HepG2 (cell line): ENCODE data around the gene CCN2. TPM values are rescaled to one million over a fixed set of nuclear protein-coding genes. Genes with fewer than 3 reads are reported as not detected.

Experiments
- ATM ChIP-seq: fragments of 450-650 bp; IDR thresholded peaks from 2 replicates; pipeline ENCODE4 v1.7.1; 2017; ENCODE audit warnings: mild to moderate bottlenecking, borderline replicate concordance
- CEBPG ChIP-seq: IDR thresholded peaks from 2 replicates; pipeline ENCODE4 v1.6.1; 2016
- GABPA ChIP-seq, 2 experiments: IDR thresholded peaks; 2 replicates each; pipeline ENCODE4 v1.6.1; 2011 to 2016; ENCODE audit warnings: low read depth in 2 of 2, low read length in 1 of 2, missing biosample characterization in 1 of 2, missing genetic modification characterization in 1 of 2
- POLR2G ChIP-seq: fragments of 200-400 bp; formaldehyde crosslinking; IDR thresholded peaks from 2 replicates; pipeline ENCODE4 v1.6.1; 2018; ENCODE audit warnings: mild to moderate bottlenecking, low read depth, low read length, moderate library complexity
- RFX5 ChIP-seq: IDR thresholded peaks from 2 replicates; pipeline ENCODE4 v1.6.1; 2011; ENCODE audit warnings: low read depth, low read length, improper control_type of control experiment
- SRF ChIP-seq: IDR thresholded peaks from 2 replicates; pipeline ENCODE4 v1.6.1; 2011; ENCODE audit warnings: mild to moderate bottlenecking, low read depth, low read length, moderate library complexity
- TEAD3 ChIP-seq: optimal IDR thresholded peaks from 2 replicates; pipeline ENCODE3; 2016; ENCODE audit warnings: borderline replicate concordance
- THYN1 ChIP-seq: sonication (generic); formaldehyde crosslinking; IDR thresholded peaks from 2 replicates; pipeline ENCODE4 v1.8.1; 2023; ENCODE audit warnings: low read depth, mild to moderate bottlenecking, moderate library complexity, missing genetic modification reagents, borderline replicate concordance
- TRIM24 ChIP-seq: sonication (generic); formaldehyde crosslinking; IDR thresholded peaks from 2 replicates; pipeline ENCODE4 v1.8.0; 2022; ENCODE audit warnings: mild to moderate bottlenecking, missing genetic modification reagents
- ZC3H13 ChIP-seq: sonication (generic); formaldehyde crosslinking; IDR thresholded peaks from 2 replicates; pipeline ENCODE4 v1.8.1; 2023; ENCODE audit warnings: mild to moderate bottlenecking, missing genetic modification reagents, moderate library complexity
- ZFP36 ChIP-seq: fragments of 150-350 bp; IDR thresholded peaks from 2 replicates; pipeline ENCODE4 v1.6.1; 2018; ENCODE audit warnings: borderline replicate concordance, low read length, low read depth; ENCODE audit not compliant: partially characterized antibody
- ZNF10 ChIP-seq: sonication (generic); formaldehyde crosslinking; IDR thresholded peaks from 2 replicates; pipeline ENCODE4 v1.4.0; 2020; ENCODE audit warnings: mild to moderate bottlenecking, low read depth, missing genetic modification reagents, borderline replicate concordance
- ZNF207 ChIP-seq: fragments of 450-650 bp; IDR thresholded peaks from 2 replicates; pipeline ENCODE4 v1.6.1; 2016; ENCODE audit warnings: antibody characterized with exemption, borderline replicate concordance
- ZNF263 ChIP-seq: sonication (generic); formaldehyde crosslinking; IDR thresholded peaks from 2 replicates; pipeline ENCODE4 v1.4.0; 2020; ENCODE audit warnings: missing genetic modification reagents
- ZNF331 ChIP-seq: sonication (generic); formaldehyde crosslinking; IDR thresholded peaks from 2 replicates; pipeline ENCODE4 v1.4.0; 2020; ENCODE audit warnings: missing genetic modification reagents
- ZNF563 ChIP-seq: sonication (generic); formaldehyde crosslinking; IDR thresholded peaks from 2 replicates; pipeline ENCODE4 v1.8.0; 2022; ENCODE audit warnings: mild to moderate bottlenecking, moderate library complexity, missing genetic modification reagents
- ZNF569 ChIP-seq: sonication (generic); formaldehyde crosslinking; IDR thresholded peaks from 2 replicates; pipeline ENCODE4 v1.5.0; 2020; ENCODE audit warnings: mild to moderate bottlenecking, missing genetic modification reagents, moderate library complexity, borderline replicate concordance
- ZNF629 ChIP-seq: sonication (generic); formaldehyde crosslinking; conservative IDR thresholded peaks from 2 replicates; pipeline ENCODE4 v1.5.0; 2020; ENCODE audit warnings: missing genetic modification reagents
- ZNF749 ChIP-seq: sonication (generic); formaldehyde crosslinking; IDR thresholded peaks from 2 replicates; pipeline ENCODE4 v1.8.0; 2022; ENCODE audit warnings: mild to moderate bottlenecking, missing genetic modification reagents, moderate library complexity, borderline replicate concordance
- ZNF891 ChIP-seq: sonication (generic); formaldehyde crosslinking; IDR thresholded peaks from 2 replicates; pipeline ENCODE4 v1.5.0; 2020; ENCODE audit warnings: mild to moderate bottlenecking, missing genetic modification reagents
- polyA plus RNA-seq, 8 experiments: library from polyadenylated mRNA; depleted of rRNA in 3 of 8; stranded (reverse) in 7 of 8; unstranded in 1 of 8; fragments of >200 nt; fragmentation: Illumina TruSeq in 4 of 8; extraction: Trizol in 4 of 8; gene quantifications; 2 replicates each; pipeline versions ENCODE4 v1.2.1 to v1.2.3, GENCODE V29; 2011 to 2016; ENCODE audit warnings: low read depth in 4 of 8, missing spikeins in 1 of 8, mixed read lengths in 1 of 8; ENCODE audit not compliant: insufficient read depth in 1 of 8
- total RNA-seq, 5 experiments: library from RNA; depleted of rRNA; stranded (reverse); fragments of >200 nt; fragmentation: Illumina TruSeq; extraction: Trizol; gene quantifications; 2 replicates each; pipeline ENCODE4 v1.2.3, GENCODE V29; 2016; ENCODE audit warnings: low read depth in 1 of 5
- TF ChIP-seq, protein P1 (sequence below): sonication (generic); formaldehyde crosslinking; IDR thresholded peaks from 2 replicates; pipeline ENCODE4 v1.5.1; 2020; ENCODE audit warnings: missing genetic modification reagents, mild to moderate bottlenecking, borderline replicate concordance
- TF ChIP-seq, protein P2 (sequence below): sonication (generic); formaldehyde crosslinking; IDR thresholded peaks from 2 replicates; pipeline ENCODE4 v1.4.0; 2020; ENCODE audit warnings: missing genetic modification reagents, borderline replicate concordance
- TF ChIP-seq, protein P3 (sequence below): IDR thresholded peaks from 2 replicates; pipeline ENCODE4 v1.6.1; 2016; ENCODE audit warnings: mild to moderate bottlenecking, missing biosample characterization, missing genetic modification reagents
- TF ChIP-seq, protein P4 (sequence below): sonication (generic); formaldehyde crosslinking; IDR thresholded peaks from 2 replicates; pipeline ENCODE4 v1.4.0; 2020; ENCODE audit warnings: mild to moderate bottlenecking, missing genetic modification reagents

CCN2 gene
- total and polyA plus RNA-seq, 2 of the 13 experiments (the other 11 are each of a cell fraction or from before 2014, with no cell fraction given): 34.7 to 316 TPM

DNA sequence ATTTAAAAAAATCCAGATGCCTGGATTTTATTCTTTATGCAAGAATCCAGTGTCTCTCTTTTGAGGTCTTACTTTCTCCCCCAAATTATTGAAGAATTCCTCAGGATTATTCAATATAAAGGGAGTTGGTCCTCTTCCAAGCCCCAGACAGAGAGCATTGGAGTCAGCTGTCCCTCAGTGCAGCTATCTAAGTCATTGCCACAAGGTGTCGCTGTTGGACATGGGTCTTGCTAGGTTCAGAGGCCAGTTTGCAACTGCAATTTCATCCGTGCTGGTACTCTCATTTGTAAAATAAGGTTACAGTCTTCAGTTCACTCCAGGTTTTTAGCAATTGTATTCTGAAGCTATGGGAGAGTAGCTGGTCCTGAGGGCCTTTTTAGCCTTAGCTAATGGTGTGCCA, 27.8 kb downstream of the CCN2 start (continued):
- TF ChIP-seq ZNF563 (CRISPR knock-in tag) (no peak), ZC3H13 (CRISPR knock-in tag) (no peak), ZNF569 (CRISPR knock-in tag) (no peak), ZNF207 (no peak), ZNF749 (CRISPR knock-in tag) (no peak), ATM (no peak), SRF (no peak), POLR2G (no peak), TEAD3 (CRISPR knock-in tag) (peak; percentile 35), ZNF891 (CRISPR knock-in tag) (no peak), ZNF331 (CRISPR knock-in tag) (peak; percentile 32; the same call in 1 of the 2 replicates), THYN1 (CRISPR knock-in tag) (no peak), ZNF10 (no peak), TRIM24 (CRISPR knock-in tag) (no peak), RFX5 (no peak), CEBPG (CRISPR knock-in tag) (peak; percentile 34; the same call in 1 of the 2 replicates), ZNF629 (CRISPR knock-in tag) (no peak), ZFP36 (peak; percentile 54), GABPA (IDR thresholded peaks at IDR 0.05; ENCODE audit: low read depth, low read length) (no peak), GABPA (CRISPR knock-in tag; IDR thresholded peaks at IDR 0.05; ENCODE audit: low read depth) (no peak), ZNF263 (no peak)
- TF ChIP-seq, protein P1, sequence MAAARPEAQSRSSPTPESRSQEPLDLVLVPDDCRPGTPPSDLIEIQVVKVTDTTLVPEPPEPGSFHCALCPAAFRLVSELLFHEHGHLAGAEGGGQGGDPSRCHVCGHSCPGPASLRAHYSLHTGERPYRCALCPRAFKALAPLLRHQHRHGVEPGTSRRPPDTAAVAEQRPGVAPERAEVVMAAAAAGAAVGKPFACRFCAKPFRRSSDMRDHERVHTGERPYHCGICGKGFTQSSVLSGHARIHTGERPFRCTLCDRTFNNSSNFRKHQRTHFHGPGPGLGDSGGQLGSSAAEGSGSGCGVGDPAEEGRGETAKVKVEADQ (CRISPR knock-in tag): 0 out of 2 replicates have a peak, but pooled peaks have one; percentile 46
- TF ChIP-seq, protein P2, sequence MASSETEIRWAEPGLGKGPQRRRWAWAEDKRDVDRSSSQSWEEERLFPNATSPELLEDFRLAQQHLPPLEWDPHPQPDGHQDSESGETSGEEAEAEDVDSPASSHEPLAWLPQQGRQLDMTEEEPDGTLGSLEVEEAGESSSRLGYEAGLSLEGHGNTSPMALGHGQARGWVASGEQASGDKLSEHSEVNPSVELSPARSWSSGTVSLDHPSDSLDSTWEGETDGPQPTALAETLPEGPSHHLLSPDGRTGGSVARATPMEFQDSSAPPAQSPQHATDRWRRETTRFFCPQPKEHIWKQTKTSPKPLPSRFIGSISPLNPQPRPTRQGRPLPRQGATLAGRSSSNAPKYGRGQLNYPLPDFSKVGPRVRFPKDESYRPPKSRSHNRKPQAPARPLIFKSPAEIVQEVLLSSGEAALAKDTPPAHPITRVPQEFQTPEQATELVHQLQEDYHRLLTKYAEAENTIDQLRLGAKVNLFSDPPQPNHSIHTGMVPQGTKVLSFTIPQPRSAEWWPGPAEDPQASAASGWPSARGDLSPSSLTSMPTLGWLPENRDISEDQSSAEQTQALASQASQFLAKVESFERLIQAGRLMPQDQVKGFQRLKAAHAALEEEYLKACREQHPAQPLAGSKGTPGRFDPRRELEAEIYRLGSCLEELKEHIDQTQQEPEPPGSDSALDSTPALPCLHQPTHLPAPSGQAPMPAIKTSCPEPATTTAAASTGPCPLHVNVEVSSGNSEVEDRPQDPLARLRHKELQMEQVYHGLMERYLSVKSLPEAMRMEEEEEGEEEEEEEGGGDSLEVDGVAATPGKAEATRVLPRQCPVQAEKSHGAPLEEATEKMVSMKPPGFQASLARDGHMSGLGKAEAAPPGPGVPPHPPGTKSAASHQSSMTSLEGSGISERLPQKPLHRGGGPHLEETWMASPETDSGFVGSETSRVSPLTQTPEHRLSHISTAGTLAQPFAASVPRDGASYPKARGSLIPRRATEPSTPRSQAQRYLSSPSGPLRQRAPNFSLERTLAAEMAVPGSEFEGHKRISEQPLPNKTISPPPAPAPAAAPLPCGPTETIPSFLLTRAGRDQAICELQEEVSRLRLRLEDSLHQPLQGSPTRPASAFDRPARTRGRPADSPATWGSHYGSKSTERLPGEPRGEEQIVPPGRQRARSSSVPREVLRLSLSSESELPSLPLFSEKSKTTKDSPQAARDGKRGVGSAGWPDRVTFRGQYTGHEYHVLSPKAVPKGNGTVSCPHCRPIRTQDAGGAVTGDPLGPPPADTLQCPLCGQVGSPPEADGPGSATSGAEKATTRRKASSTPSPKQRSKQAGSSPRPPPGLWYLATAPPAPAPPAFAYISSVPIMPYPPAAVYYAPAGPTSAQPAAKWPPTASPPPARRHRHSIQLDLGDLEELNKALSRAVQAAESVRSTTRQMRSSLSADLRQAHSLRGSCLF (CRISPR knock-in tag): no peak
- TF ChIP-seq, protein P3, sequence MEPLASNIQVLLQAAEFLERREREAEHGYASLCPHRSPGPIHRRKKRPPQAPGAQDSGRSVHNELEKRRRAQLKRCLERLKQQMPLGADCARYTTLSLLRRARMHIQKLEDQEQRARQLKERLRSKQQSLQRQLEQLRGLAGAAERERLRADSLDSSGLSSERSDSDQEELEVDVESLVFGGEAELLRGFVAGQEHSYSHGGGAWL: no peak
- TF ChIP-seq, protein P4, sequence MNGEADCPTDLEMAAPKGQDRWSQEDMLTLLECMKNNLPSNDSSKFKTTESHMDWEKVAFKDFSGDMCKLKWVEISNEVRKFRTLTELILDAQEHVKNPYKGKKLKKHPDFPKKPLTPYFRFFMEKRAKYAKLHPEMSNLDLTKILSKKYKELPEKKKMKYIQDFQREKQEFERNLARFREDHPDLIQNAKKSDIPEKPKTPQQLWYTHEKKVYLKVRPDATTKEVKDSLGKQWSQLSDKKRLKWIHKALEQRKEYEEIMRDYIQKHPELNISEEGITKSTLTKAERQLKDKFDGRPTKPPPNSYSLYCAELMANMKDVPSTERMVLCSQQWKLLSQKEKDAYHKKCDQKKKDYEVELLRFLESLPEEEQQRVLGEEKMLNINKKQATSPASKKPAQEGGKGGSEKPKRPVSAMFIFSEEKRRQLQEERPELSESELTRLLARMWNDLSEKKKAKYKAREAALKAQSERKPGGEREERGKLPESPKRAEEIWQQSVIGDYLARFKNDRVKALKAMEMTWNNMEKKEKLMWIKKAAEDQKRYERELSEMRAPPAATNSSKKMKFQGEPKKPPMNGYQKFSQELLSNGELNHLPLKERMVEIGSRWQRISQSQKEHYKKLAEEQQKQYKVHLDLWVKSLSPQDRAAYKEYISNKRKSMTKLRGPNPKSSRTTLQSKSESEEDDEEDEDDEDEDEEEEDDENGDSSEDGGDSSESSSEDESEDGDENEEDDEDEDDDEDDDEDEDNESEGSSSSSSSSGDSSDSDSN (CRISPR knock-in tag): no peak
